Fibroblast of villous mesenchyme (primary cell): ENCODE data around the gene STOM. TPM values are rescaled to one million over a fixed set of nuclear protein-coding genes. Genes with fewer than 3 reads are reported as not detected.

Source experiments
- DNase-seq: peaks from one replicate; pipeline ENCODE4 v3.0.0-alpha.2; 2010; ENCODE audit warnings: low read depth
- H3K4me3 ChIP-seq: 2 replicates; pipeline ENCODE4 v1.5.1; 2011; ENCODE audit warnings: low read depth, mild to moderate bottlenecking, low read length
- total RNA-seq: library from RNA; depleted of rRNA; stranded (reverse); fragments of >200 nt; gene quantifications from 2 replicates; pipeline ENCODE4 v1.2.3, GENCODE V29; 2012
- TF ChIP-seq, protein P1 (sequence below): IDR thresholded peaks from 2 replicates; pipeline ENCODE4 v1.5.1; 2012; ENCODE audit warnings: low read depth, mild to moderate bottlenecking, low read length; ENCODE audit not compliant: insufficient read depth

Gene STOM
- total RNA-seq, 1 donor: 168 TPM

DNA sequence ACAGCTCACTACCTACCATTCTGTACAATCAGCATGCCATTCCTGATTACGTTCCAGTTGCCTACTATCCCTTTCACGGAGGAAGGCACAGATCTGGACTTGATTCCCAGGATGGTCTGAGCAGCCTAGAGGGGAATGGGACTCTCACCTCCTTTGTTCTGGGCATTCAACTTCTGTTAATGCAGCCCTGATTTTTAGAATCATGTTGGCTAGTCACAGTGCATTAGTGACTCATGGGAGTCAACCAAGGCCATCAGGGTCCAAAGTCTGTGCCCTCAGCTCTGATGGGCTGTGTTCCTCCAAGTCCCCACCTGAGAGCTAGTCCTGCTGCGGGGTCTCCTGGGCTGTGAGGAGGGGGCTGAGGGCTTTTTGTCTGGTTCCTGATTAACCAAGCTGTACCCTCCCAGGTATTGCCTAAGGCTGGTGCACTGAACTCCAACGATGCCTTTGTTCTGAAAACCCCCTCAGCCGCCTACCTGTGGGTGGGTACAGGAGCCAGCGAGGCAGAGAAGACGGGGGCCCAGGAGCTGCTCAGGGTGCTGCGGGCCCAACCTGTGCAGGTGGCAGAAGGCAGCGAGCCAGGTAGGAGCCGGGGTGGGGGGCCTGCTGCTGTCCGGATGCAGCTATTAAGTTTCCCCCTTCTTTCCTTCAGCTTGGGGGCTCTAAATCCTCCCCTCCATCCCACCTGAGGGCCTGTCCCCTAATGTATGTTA is 43.0 kb downstream of the STOM start:
- H3K4me3 ChIP-seq: no peak overlapping the region
- TF ChIP-seq, protein P1, sequence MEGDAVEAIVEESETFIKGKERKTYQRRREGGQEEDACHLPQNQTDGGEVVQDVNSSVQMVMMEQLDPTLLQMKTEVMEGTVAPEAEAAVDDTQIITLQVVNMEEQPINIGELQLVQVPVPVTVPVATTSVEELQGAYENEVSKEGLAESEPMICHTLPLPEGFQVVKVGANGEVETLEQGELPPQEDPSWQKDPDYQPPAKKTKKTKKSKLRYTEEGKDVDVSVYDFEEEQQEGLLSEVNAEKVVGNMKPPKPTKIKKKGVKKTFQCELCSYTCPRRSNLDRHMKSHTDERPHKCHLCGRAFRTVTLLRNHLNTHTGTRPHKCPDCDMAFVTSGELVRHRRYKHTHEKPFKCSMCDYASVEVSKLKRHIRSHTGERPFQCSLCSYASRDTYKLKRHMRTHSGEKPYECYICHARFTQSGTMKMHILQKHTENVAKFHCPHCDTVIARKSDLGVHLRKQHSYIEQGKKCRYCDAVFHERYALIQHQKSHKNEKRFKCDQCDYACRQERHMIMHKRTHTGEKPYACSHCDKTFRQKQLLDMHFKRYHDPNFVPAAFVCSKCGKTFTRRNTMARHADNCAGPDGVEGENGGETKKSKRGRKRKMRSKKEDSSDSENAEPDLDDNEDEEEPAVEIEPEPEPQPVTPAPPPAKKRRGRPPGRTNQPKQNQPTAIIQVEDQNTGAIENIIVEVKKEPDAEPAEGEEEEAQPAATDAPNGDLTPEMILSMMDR: no peak
- no peak for DNase-seq

DNA sequence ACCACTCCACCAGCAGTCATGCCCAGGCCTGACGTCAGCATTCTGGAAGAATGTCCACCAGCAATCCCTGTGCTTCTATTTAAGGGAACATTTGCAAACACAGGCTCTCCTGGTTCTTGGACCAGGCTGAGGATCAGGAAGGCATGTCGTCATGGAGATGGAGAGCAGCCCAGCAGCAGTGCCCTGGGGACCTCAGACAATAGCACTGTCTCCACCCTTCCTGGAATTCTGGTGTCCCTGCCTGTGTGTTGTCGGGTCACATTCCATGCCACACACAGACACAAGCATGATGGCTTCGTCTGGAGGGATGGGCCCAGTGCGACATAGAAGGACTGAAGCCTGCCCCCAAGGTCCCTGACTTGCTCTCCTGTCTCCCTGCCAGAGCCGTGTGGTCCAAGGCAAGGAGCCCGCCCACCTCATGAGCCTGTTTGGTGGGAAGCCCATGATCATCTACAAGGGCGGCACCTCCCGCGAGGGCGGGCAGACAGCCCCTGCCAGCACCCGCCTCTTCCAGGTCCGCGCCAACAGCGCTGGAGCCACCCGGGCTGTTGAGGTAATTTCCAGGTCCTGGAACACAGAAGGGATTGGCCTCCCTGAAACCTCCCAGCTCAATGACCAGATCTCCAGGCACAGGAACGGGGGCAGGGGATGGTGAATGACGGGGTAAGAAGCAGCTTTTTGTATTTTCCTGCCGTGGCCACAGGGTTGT is 43.8 kb downstream of the STOM start:
- TF ChIP-seq, protein P1: no peak
- peak; percentile 63 for DNase-seq
- H3K4me3 ChIP-seq: no peak overlapping the region

DNA sequence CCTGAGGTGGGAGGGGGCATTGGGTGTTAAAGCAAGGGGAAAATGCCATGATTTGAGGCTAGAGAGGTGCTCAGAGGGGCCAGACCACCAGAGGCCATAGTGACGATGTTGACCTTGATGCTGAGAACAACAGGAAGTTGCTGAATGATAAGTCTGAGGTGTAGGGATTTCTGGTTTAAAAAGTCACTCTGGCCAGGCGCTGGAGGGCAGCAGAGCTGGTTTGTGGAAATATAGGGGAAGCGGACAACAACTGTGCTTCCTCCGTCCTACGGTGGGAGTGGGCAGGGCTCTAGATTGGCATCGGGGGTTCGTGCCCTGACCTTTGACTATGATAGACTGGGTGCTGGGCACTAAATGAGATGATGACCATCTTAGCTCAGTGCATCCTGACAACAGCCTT is 44.7 kb downstream of the STOM start:
- no peak overlapping the region for H3K4me3 ChIP-seq
- TF ChIP-seq, protein P1: no peak
- DNase-seq: no peak

DNA sequence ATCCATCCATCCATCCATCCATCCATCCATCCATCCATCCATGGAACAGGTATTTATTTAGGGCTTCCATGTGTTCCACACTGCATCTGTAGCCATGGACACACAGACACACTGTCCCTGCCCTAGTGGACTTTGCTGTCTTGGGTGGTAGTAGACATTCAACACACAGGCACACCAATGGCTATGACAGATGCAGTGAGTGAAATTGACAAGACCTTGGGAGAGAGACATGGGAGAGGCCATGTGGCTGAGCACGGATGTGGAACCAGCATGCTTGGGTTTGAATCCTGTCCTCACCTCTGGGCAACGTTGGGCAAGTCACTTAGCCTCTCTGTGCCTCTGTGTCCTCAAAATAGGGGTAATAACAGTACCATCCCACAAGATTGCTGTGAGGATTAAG is 45.3 kb downstream of the STOM start:
- H3K4me3 ChIP-seq: no peak overlapping the region
- DNase-seq: no peak
- TF ChIP-seq, protein P1: no peak

DNA sequence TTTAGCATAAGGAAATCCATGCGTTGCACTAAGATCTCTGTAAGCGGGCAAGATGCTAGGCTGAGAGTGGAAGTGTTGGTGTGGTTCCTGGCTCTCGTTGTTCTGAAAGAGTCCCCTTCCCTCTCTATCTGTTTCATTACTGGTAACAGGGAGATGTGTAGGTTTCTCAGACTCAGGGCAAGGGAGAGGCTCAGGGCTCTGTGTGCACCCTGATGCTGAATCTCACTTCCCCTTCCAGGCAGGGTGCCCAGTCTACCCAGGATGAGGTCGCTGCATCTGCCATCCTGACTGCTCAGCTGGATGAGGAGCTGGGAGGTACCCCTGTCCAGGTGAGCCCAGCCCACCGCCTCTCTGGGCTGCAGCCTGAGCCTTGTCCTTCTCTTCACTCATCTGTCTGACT is 45.7 kb downstream of the STOM start:
- H3K4me3 ChIP-seq: no peak overlapping the region
- TF ChIP-seq, protein P1: no peak
- no peak for DNase-seq

DNA sequence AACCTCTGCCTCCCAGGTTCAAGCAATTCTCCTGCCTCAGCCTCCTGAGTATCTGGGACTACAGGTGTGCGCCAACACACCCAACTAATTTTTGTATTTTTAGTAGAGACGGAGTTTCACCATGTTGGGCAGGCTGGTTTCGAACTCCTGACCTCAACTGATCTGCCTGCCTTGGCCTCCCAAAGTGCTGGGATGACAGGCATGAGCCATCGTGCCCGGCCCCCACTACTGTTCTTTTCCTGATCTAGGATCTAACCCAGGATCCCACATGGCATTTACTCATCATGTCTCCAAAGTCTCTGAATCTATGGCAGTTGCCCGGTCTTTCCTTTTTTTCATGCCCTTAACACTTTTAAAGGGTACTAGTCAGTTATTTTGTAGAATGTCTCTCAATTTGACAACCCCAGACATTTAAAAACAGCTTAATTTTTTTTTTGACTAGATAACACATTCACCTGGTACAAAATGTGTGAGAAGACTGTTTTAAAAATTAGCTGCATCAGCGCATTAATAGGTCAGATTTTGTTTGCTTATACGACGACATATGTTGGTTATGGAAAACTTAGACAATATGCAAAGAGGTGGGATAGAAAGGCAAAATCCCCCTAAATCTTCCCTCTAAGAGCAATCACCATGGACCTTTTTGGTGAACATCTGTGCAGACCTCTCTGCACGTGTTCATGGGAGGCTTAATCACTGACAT is 46.5 kb downstream of the STOM start:
- TF ChIP-seq, protein P1: no peak
- no peak overlapping the region for H3K4me3 ChIP-seq
- DNase-seq: no peak
